D721Med (cell line): ENCODE measurements around the gene FBXW12.

ENCODE experiments used
- DNase-seq: peaks from one replicate; pipeline ENCODE4 v3.0.0; 2011; ENCODE audit warnings: low spot score; ENCODE audit not compliant: insufficient read length
- FAIRE-seq: peaks from 2 replicates; lab custom pipeline; 2011; peaks lifted over from hg19 to GRCh38; lab: Jason Lieb, UNC
- TF ChIP-seq, protein P1 (sequence below): IDR thresholded peaks from 2 replicates; pipeline ENCODE4 v1.5.1; 2012; ENCODE audit warnings: mild to moderate bottlenecking, control low read depth; ENCODE audit not compliant: insufficient read depth; ENCODE audit errors: missing control alignments

The FBXW12 gene

DNA sequence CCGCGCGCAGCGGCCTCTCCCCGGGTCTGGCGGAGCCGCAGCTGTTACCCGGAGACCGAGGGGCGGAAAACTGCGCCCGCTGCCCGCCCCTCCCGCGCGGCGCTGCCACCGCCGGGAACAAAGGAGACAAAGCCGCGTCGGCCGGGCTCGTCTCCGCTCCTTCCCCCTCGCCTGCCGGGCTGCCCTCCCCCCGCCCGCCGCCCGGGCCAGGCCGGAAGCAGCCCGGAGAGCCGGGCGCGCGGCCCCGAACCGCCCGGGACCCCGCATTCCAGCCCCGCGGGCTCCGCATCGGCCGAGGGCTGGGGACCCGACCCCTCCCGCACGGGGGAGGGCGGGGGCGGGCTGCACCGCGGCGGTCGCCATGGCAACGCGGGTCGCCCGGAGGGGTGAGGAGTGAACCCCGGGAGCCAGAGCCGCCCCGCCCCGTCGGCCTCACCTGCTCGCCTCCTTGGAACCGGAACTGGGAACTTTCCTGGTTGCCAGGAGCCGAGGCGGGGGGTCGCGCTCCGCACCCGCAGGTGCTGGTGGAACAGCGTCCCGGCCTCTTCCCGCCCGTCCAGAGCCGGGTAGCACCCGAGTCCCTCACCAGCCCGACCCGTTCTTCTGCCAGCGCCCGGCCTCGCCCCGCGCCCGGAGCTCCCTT is 57.4 kb downstream of the FBXW12 start:
- DNase-seq, result peak; percentile 79
- TF ChIP-seq, protein P1, sequence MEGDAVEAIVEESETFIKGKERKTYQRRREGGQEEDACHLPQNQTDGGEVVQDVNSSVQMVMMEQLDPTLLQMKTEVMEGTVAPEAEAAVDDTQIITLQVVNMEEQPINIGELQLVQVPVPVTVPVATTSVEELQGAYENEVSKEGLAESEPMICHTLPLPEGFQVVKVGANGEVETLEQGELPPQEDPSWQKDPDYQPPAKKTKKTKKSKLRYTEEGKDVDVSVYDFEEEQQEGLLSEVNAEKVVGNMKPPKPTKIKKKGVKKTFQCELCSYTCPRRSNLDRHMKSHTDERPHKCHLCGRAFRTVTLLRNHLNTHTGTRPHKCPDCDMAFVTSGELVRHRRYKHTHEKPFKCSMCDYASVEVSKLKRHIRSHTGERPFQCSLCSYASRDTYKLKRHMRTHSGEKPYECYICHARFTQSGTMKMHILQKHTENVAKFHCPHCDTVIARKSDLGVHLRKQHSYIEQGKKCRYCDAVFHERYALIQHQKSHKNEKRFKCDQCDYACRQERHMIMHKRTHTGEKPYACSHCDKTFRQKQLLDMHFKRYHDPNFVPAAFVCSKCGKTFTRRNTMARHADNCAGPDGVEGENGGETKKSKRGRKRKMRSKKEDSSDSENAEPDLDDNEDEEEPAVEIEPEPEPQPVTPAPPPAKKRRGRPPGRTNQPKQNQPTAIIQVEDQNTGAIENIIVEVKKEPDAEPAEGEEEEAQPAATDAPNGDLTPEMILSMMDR, result no peak
- no peak for FAIRE-seq

DNA sequence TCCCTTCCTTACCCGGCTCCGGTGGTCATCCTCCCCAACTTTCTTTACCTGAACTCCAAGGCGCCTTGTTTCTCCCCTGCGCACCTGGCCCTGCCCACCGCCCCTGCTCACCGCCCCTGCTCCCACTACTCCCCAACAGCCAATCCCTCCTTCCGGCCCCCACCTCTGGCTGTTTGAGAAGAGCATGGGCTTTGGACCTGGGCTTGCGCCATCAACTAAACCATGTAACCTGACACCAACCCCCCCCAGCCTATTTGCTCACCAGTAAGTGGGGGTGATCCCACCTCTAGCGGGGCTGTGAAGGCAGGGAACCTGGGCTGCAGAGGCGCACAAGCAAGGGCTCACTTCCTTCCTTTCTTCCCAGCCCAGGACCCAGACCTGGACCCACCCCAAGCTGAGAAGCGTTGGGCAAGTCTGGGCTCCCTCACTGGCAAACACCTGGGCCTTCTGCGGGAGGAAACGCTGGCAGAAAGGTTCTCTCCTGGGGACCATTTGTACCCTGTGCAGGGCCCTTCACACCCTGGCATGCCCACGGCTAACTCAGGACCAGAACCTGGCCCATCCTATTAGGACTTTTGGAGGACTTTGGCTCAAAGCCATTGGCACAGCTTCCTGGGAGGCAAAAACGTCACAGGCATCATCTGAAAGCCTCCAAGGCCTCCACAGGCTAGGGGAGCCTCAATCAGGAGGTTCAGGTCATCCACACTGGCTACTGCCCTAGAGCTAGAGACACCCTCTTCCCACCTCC is 58.1 kb downstream of the FBXW12 start, which contains the start of gene PLXNB1:
Gene PLXNB1 (minus strand): TSS at position 127 of the 748 bp plus-strand sequence. CDS start 5,475 bp downstream, outside the sequence.
- DNase-seq (no peak), FAIRE-seq (no peak)
- TF ChIP-seq, protein P1, result no peak

DNA sequence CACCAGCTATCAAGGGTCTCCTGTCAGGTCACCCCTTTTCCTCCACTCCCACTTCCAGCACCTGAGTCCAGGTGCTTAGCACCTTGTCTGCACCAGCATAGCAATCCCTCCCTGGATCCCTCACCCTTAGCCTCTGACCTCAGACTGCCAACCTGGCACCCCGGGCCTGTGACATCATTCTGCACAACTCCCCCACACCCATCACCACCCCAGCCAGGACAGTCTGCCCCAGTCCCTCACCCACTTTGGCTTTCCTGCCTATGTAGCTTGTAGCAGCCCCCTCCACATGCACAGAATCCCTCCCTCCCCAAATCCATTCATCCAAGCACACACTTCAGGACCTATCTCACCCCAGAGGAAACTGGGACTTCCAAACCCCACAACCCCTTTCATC is 58.7 kb downstream of the FBXW12 start:
- DNase-seq, result no peak
- TF ChIP-seq, protein P1, result no peak
- no peak for FAIRE-seq

DNA sequence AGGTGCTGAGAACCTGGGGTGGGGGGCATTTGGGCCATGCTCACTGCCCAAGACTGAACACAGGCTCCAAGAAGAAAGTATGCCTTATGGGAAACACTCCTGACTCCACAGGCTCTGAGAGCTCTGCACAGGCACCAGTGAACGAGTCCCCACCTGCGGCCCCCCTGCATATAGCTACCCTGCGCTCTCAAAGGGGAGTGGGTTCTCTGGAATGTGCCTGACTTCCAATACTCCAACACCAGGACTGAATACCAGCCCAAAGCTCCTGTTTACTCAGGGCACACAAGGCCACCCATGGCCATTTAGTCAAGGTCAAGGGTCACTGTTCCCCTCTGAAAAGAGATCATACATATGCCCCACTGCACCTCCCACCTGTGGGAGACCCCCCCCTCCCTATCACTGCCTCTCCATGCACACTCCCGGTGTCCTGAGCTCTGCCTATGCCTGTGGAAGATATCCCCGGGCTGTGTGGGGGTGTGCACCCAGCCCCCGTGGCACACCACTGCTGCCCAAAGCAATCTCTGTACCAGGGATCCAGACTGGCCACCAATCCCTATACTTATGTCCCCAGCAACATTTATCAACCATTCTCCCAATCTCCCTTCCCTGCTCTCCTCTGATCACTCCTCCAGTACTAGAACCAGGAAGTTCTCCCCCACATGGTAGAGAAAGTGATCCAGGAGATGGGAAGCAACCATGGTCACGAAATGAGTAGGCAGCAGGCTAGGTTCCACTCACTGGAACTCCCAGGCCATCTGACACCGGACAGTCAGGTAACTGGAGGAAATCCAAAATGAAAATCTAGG is 59.4 kb downstream of the FBXW12 start:
- DNase-seq (no peak), FAIRE-seq (no peak)
- TF ChIP-seq, protein P1, result no peak

DNA sequence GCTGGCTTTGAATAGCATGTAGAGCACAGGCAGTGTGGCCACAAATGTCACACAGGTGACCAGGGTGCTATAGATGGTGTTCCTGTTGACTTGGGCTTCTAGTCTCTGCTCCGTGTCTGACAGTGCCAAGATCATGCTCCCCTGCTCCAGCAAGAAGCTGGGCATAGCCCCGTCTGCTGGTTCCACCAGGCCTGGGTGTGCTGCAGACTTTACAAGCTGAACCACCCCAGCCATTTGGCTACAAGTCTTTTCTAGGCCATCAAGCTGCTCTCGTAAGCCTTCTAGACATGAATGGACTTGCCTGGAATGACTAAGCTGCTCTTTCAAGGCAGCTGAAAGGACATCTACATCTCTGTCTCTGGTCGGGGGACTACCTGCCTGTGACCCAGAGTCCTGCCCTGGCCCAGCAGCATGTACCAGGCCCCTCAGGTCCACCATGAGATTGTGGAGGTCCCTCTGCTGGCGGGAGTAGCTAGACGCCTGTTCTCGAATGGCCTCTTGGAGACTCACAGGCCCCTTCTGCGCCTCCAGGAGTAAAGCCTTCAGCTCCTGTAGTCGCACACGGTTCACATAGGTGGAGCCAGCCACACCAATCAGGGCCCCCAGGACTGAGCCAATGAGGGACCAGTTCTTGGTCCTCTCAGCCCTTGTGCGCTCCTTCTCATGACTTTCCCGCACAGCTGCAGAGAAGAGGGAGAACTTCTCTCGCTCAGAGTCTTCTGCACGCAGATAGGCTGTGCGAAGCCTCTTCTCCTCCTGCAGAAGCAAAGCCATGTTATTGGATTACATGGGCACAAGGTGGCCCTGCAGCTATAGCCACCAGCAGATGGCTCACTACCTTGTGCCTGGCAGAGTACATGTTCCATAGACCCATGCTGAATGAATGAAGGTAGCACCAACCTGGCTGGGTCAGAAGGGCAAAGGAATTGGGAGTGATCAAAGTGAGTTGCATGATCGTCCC is 60.7 kb downstream of the FBXW12 start:
- FAIRE-seq, result no peak
- TF ChIP-seq, protein P1, result peak; percentile 5
- DNase-seq, result peak; percentile 20

DNA sequence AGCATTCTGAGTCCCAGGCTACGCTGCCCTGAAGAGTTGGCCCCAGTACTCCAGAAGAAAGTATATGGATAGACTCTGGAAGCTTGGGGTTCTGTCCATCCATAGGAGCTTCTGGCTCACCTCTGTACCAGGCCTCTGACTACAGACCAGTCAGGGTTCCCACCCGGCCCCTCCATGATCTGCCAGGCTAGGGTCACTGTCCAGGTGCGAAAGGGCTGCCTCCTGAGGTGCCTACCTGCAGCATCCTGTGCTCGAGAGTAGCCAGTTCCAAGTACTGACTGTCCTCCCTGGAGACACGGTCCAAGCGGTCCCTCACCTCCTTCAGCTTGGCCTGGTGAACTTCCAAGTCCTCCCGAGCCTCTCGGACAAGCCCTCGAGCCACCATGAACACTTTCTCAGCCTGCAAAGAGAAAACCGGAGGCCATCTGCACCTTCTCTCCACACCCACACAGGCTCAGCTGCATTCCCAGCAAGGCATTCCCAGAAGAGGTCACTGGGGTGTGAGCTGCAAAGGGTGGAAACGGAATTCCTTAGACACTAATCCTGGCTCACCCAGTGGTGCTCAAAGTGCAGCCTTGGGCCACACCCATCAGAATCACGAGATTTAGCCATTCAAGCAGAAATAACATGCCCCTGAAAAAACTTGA is 61.6 kb downstream of the FBXW12 start:
- DNase-seq, result peak; percentile 1
- TF ChIP-seq, protein P1, result no peak
- FAIRE-seq, result no peak
